Esophagus muscularis mucosa (tissue), 3 donors: ENCODE data around the gene SDK1.

Experiments
- CTCF ChIP-seq, 3 experiments: fragments of 200-600 bp in 2 of 3; fragments of 450-650 bp in 1 of 3; sonication (generic) in 2 of 3; IDR thresholded peaks; one replicate each; pipeline ENCODE4 v1.5.1; 2017 to 2019; ENCODE audit warnings: antibody characterized with exemption in 3 of 3, mild to moderate bottlenecking in 2 of 3, moderate library complexity in 1 of 3
- POLR2A ChIP-seq: fragments of 450-650 bp; IDR thresholded peaks from one replicate; pipeline ENCODE4 v1.6.1; 2017; ENCODE audit warnings: antibody characterized with exemption, moderate library complexity, mild to moderate bottlenecking, low read depth

GRCh38 chr7:3979611-3980299, 678.7 kb downstream of the SDK1 start:
- TF ChIP-seq CTCF (IDR thresholded peaks at IDR 0.05) (no peak), POLR2A (no peak)
